ENCODE data around the gene ZBTB47.

The ZBTB47 gene

GRCh38 chr3:42701371-42702065, 48.0 kb downstream of the ZBTB47 start:
- DNase-seq: no peak

GRCh38 chr3:42702066-42702951, 48.8 kb downstream of the ZBTB47 start, which contains the start of gene HHATL:
Gene HHATL (minus strand): TSS chr3:42702798. CDS start chr3:42700826, 1,972 bp downstream.
- DNase-seq: no peak

- DNase-seq: no peak
Observed at GRCh38 chr3:42702982-42703694, 49.6 kb downstream of the ZBTB47 start.

GRCh38 chr3:42703695-42704025, 50.2 kb downstream of the ZBTB47 start:
- no peak for DNase-seq

GRCh38 chr3:42704136-42704841, 50.8 kb downstream of the ZBTB47 start:
- DNase-seq: no peak

- DNase-seq: no peak
Observed at GRCh38 chr3:42705058-42705767, 51.7 kb downstream of the ZBTB47 start.

GRCh38 chr3:42705962-42706585, 52.6 kb downstream of the ZBTB47 start:
- no peak for DNase-seq

- no peak for DNase-seq
Observed at GRCh38 chr3:42706721-42707619, 53.5 kb downstream of the ZBTB47 start.

GRCh38 chr3:42707620-42708355, 54.3 kb downstream of the ZBTB47 start:
- no peak for DNase-seq

GRCh38 chr3:42708611-42709151, 55.2 kb downstream of the ZBTB47 start:
- no peak for DNase-seq

GRCh38 chr3:42709621-42710020, 56.1 kb downstream of the ZBTB47 start:
- DNase-seq: no peak

- DNase-seq: no peak
Observed at GRCh38 chr3:42710323-42711021, 57.0 kb downstream of the ZBTB47 start.

GRCh38 chr3:42711491-42712343, 58.2 kb downstream of the ZBTB47 start:
- DNase-seq: no peak

- DNase-seq: no peak
Observed at GRCh38 chr3:42712344-42712648, 58.8 kb downstream of the ZBTB47 start.

- no peak for DNase-seq
Observed at GRCh38 chr3:42712688-42713372, 59.3 kb downstream of the ZBTB47 start.

GRCh38 chr3:42713747-42714146, 60.2 kb downstream of the ZBTB47 start:
- DNase-seq: no peak

- DNase-seq: no peak
Observed at GRCh38 chr3:42714171-42714852, 60.8 kb downstream of the ZBTB47 start.
